Transverse colon (tissue), 4 donors: ENCODE data around the gene RALGAPA1. TPM values are rescaled to one million over a fixed set of nuclear protein-coding genes. Genes with fewer than 3 reads are reported as not detected.

Experiments used
- DNase-seq: peaks from one replicate; pipeline ENCODE4 v3.0.0-alpha.2; 2019
- H3K27ac ChIP-seq, 4 donors: fragments of 200-600 bp; sonication (generic); 2 replicates each; pipeline ENCODE4 v1.5.1; 2016 to 2018; ENCODE audit warnings: inconsistent platforms in 4 of 4
- H3K27me3 ChIP-seq: fragments of 200-600 bp; sonication (generic); 2 replicates; pipeline ENCODE4 v1.5.1; 2017; ENCODE audit warnings: inconsistent platforms
- H3K36me3 ChIP-seq, 4 donors: fragments of 200-600 bp; sonication (generic); 2 replicates each; pipeline ENCODE4 v1.5.1; 2017 to 2019; ENCODE audit warnings: inconsistent platforms in 4 of 4
- H3K4me1 ChIP-seq, 4 donors: fragments of 200-600 bp; sonication (generic); 2 replicates each; pipeline ENCODE4 v1.5.1; 2017 to 2020; ENCODE audit warnings: inconsistent platforms in 4 of 4
- H3K4me3 ChIP-seq, 4 donors: fragments of 200-600 bp; sonication (generic); 1 replicate in 1 of 4; 2 replicates in 3 of 4; pipeline versions ENCODE4 v1.5.1 to v1.6.1; 2017 to 2019; ENCODE audit warnings: inconsistent platforms in 4 of 4
- H3K9me3 ChIP-seq, 2 donors: fragments of 200-600 bp; sonication (generic); 2 replicates each; pipeline ENCODE4 v1.5.1; 2017 to 2019; ENCODE audit warnings: inconsistent platforms in 2 of 2
- CTCF ChIP-seq, 5 experiments: fragments of 200-600 bp in 3 of 5; fragments of 450-650 bp in 2 of 5; sonication (generic) in 3 of 5; IDR thresholded peaks; 1 replicate in 2 of 5; 2 replicates in 3 of 5; pipeline ENCODE4 v1.5.1; 2016 to 2017; ENCODE audit warnings: antibody characterized with exemption in 5 of 5, inconsistent platforms in 3 of 5, mild to moderate bottlenecking in 2 of 5, moderate library complexity in 1 of 5
- EP300 ChIP-seq: sonication (generic); formaldehyde crosslinking; IDR thresholded peaks from one replicate; pipeline ENCODE4 v1.6.1; 2017; ENCODE audit warnings: antibody characterized with exemption, low read depth
- POLR2A ChIP-seq: fragments of 450-650 bp; IDR thresholded peaks from one replicate; pipeline ENCODE4 v1.6.1; 2016; ENCODE audit warnings: antibody characterized with exemption, mild to moderate bottlenecking, moderate library complexity
- POLR2AphosphoS5 ChIP-seq, 3 donors: sonication (generic); formaldehyde crosslinking; IDR thresholded peaks; one replicate each; pipeline ENCODE4 v1.6.1; 2016; ENCODE audit warnings: antibody characterized with exemption in 3 of 3
- WGBS, 2 donors: methylation state at CpG; one replicate each; pipeline ENCODE4 v1.1.5; 2018; ENCODE audit warnings: low coverage in 1 of 2; 5-methylcytosine and 5-hydroxymethylcytosine counted together
- in situ Hi-C, 4 donors: fragments of 200-750 bp; cut with MboI; loops; one replicate each; pipeline versions ENCODE4 v1.15.0 to v1.15.1; 2017; ENCODE audit warnings: low sequenced_read_pairs in 3 of 4, low pct_ligation_motif_present in 1 of 4, low pct_unique_long_range_greater_than_20kb in 1 of 4
- intact Hi-C: fragments of 100-400 bp; cut with DNase I; formaldehyde crosslinking; loops from one replicate; pipeline ENCODE4 v1.15.1; 2023; ENCODE audit warnings: low total_unique reads
- total RNA-seq, 4 donors: library from RNA; depleted of rRNA; stranded (reverse); fragments of >200 nt; gene quantifications; one replicate each; pipeline ENCODE4 v1.1.0, GENCODE V29; 2016

The RALGAPA1 gene
- total RNA-seq, 4 donors from 2014 or later, result 84.7 to 122 (median 119) TPM

- no peak for DNase-seq
- intact Hi-C loops (no loop called here), in situ Hi-C loops (loop anchor here in 1 of 4 donors (25.0 kb wide), 1 partner anchor 674 kb away; no protein-coding TSS in a partner anchor)
- peaks cover 8 to 22% (median 20%) of the 10 kb centered on the region in 4 donors for H3K4me1 ChIP-seq
- no peaks in the 10 kb centered on the region for H3K27me3 ChIP-seq
- 75 to 86% methylated on average over 4 of the region's 4 CpGs for WGBS, 2 donors
- H3K36me3 ChIP-seq, result no peaks in the 10 kb centered on the region
- H3K4me3 ChIP-seq, result no peak overlapping the region
- no peak for TF ChIP-seq EP300
- TF ChIP-seq POLR2AphosphoS5 (IDR thresholded peaks at IDR 0.05), result no peak
- no peak for TF ChIP-seq CTCF (IDR thresholded peaks at IDR 0.05)
- no peak for TF ChIP-seq POLR2A
- no peaks in the 10 kb centered on the region for H3K9me3 ChIP-seq
- H3K27ac ChIP-seq, result no peak overlapping the region
These were observed 1.9 kb upstream of the RALGAPA1 start for GRCh38 chr14:35810963-35811362.

GRCh38 chr14:35809597-35809996 is 502 bp upstream of the RALGAPA1 start:
- peak overlapping the region in 3 of 4 donors; percentile 61 to 76 (median 76) for H3K4me3 ChIP-seq
- peaks cover 9 to 30% (median 27%) of the 10 kb centered on the region in 4 donors for H3K4me1 ChIP-seq
- H3K27ac ChIP-seq, result peak overlapping the region; percentile 93 to 97 (median 95)
- H3K36me3 ChIP-seq, result no peaks in the 10 kb centered on the region
- 16 to 17% methylated on average over 2 of the region's 2 CpGs for WGBS, 2 donors
- H3K27me3 ChIP-seq, result no peaks in the 10 kb centered on the region
- H3K9me3 ChIP-seq, result no peaks in the 10 kb centered on the region
- no peak for DNase-seq
- TF ChIP-seq POLR2AphosphoS5 (IDR thresholded peaks at IDR 0.05) (no peak), CTCF (IDR thresholded peaks at IDR 0.05) (no peak), EP300 (no peak), POLR2A (no peak)
- in situ Hi-C loops (loop anchor here in 1 of 4 donors (25.0 kb wide), 1 partner anchor 672 kb away; no protein-coding TSS in a partner anchor), intact Hi-C loops (no loop called here)

- in situ Hi-C loops (loop anchor here in 1 of 4 donors (25.0 kb wide), 1 partner anchor 671 kb away; no protein-coding TSS in a partner anchor), intact Hi-C loops (no loop called here)
- 2 to 4% methylated on average over 11 of the region's 11 CpGs for WGBS, 2 donors
- no peaks in the 10 kb centered on the region for H3K36me3 ChIP-seq
- DNase-seq, result peak; percentile 63
- TF ChIP-seq CTCF (IDR thresholded peaks at IDR 0.05) (no peak), POLR2AphosphoS5 (IDR thresholded peaks at IDR 0.05) (peak in 1 of 3 donors; percentile 2)
- no peaks in the 10 kb centered on the region for H3K9me3 ChIP-seq
- no peaks in the 10 kb centered on the region for H3K27me3 ChIP-seq
- H3K4me3 ChIP-seq, result peak overlapping the region; percentile 61 to 76 (median 76)
- peak overlapping the region; percentile 93 to 97 (median 95) for H3K27ac ChIP-seq
- H3K4me1 ChIP-seq, result peaks cover 9 to 40% (median 32%) of the 10 kb centered on the region in 4 donors
These were observed 938 bp downstream of the RALGAPA1 start for GRCh38 chr14:35808076-35808637.

- intact Hi-C loops, result no loop called here
- Histone ChIP-seq H3K4me1 (peaks cover 9 to 46% (median 36%) of the 10 kb centered on the region in 4 donors), H3K4me3 (peak overlapping the region in 3 of 4 donors; percentile 61 to 76 (median 76)), H3K27me3 (no peaks in the 10 kb centered on the region), H3K36me3 (no peaks in the 10 kb centered on the region), H3K9me3 (no peaks in the 10 kb centered on the region), H3K27ac (peak overlapping the region; percentile 93 to 97 (median 95))
- 38 to 39% methylated on average over 5 to 8 of the region's 8 CpGs for WGBS, 2 donors
- no peak for TF ChIP-seq EP300
- no peak for TF ChIP-seq POLR2A
- TF ChIP-seq POLR2AphosphoS5 (IDR thresholded peaks at IDR 0.05), result no peak
- no peak for TF ChIP-seq CTCF (IDR thresholded peaks at IDR 0.05)
- no peak for DNase-seq
- in situ Hi-C loops, result loop anchor here in 1 of 4 donors (25.0 kb wide), 1 partner anchor 670 kb away; no protein-coding TSS in a partner anchor
These were observed 1.7 kb downstream of the RALGAPA1 start for GRCh38 chr14:35807131-35807961.
